BLaER1 (cell line): ENCODE results near the gene PITHD1.
"Not testable (repeated sequence)": the region's sequence is repeated elsewhere in the genome, so short reads cannot be mapped to it uniquely, and the experiment has no call there.

ENCODE experiments used
- H3K27ac ChIP-seq: shearing (Covaris generic); formaldehyde crosslinking; 2 replicates; pipeline ENCODE4 v1.8.1; 2022
- H3K27me3 ChIP-seq: shearing (Covaris generic); formaldehyde crosslinking; 2 replicates; pipeline ENCODE4 v1.8.1; 2022
- H3K36me3 ChIP-seq: shearing (Covaris generic); formaldehyde crosslinking; 2 replicates; pipeline ENCODE4 v1.8.1; 2022
- H3K4me1 ChIP-seq: shearing (Covaris generic); formaldehyde crosslinking; 2 replicates; pipeline ENCODE4 v1.8.1; 2022
- H3K4me2 ChIP-seq: shearing (Covaris generic); formaldehyde crosslinking; 2 replicates; pipeline ENCODE4 v1.8.1; 2022
- H3K4me3 ChIP-seq: shearing (Covaris generic); formaldehyde crosslinking; 2 replicates; pipeline ENCODE4 v1.8.1; 2022
- H3K9ac ChIP-seq: shearing (Covaris generic); formaldehyde crosslinking; 2 replicates; pipeline ENCODE4 v1.8.1; 2022
- H3K9me3 ChIP-seq: shearing (Covaris generic); formaldehyde crosslinking; 2 replicates; pipeline ENCODE4 v1.8.1; 2022
- H4K20me1 ChIP-seq: shearing (Covaris generic); formaldehyde crosslinking; 2 replicates; pipeline ENCODE4 v1.8.1; 2022
- Cebpa-rat ChIP-seq: shearing (Covaris generic); IDR thresholded peaks from 2 replicates; pipeline ENCODE4 v1.8.1; 2022

PITHD1 gene

DNA sequence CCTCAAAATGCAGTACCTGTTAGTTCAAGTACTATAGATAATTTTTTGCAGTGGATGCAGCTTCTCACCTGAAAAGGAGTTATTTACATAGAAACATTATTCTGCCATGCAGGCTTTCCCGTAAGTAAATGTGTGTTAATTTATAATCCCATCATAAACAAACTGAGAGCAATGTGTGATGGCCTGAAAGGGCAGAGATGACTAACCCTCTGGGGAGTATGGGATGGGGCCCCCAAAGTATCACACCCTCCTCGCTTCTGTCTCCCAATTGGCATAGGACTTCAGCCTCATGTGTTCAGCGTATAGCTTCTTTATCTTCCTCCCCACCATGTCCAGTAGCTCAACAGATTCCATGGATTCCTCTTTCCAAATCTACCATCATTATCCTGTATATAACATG lies 39.4 kb downstream of the PITHD1 start:
- TF ChIP-seq Cebpa-rat, result no peak
- no peak overlapping the region for H3K4me2 ChIP-seq
- H3K9ac ChIP-seq, result no peak overlapping the region

DNA sequence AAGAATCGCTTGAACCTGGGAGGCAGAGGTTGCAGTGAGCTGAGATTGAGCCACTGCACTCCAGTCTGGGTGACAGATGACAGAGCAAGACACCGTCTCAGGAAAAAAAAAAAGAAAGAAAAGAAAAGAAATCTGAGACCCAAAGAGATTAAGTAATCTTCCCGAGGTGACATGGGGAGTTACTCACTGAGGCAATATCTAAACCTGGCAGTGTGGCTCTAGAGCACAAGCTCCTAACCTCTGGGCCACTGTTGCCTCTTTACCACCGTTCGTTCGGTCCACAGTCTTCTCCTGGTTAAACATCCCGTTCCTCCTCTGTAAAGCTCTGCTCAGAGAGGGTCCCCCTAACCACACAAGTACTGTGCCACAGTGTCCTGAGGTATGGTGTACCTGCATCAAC lies 45.5 kb downstream of the PITHD1 start:
- peaks cover 25% of the 10 kb centered on the region for H3K4me1 ChIP-seq
- no peak overlapping the region for H3K27ac ChIP-seq
- peaks cover 15% of the 10 kb centered on the region for H3K36me3 ChIP-seq
- peak overlapping the region; percentile 76; the same call in 1 of the 2 replicates for H3K4me2 ChIP-seq
- no peaks in the 10 kb centered on the region for H4K20me1 ChIP-seq
- no peaks in the 10 kb centered on the region for H3K27me3 ChIP-seq
- no peaks in the 10 kb centered on the region for H3K9me3 ChIP-seq
- peak overlapping the region; percentile 99; the same call in 1 of the 2 replicates for H3K9ac ChIP-seq
- TF ChIP-seq Cebpa-rat, result no peak
- no peak overlapping the region for H3K4me3 ChIP-seq

More for the DNA sequence above, 39.4 kb downstream of the PITHD1 start:
- no peak overlapping the region for H3K27ac ChIP-seq
- no peaks in the 10 kb centered on the region for H3K9me3 ChIP-seq
- H3K4me3 ChIP-seq, result no peak overlapping the region
- H4K20me1 ChIP-seq, result no peaks in the 10 kb centered on the region
- H3K27me3 ChIP-seq, result no peaks in the 10 kb centered on the region
- H3K4me1 ChIP-seq, result no peaks in the 10 kb centered on the region
- H3K36me3 ChIP-seq, result peaks cover 76% of the 10 kb centered on the region

DNA sequence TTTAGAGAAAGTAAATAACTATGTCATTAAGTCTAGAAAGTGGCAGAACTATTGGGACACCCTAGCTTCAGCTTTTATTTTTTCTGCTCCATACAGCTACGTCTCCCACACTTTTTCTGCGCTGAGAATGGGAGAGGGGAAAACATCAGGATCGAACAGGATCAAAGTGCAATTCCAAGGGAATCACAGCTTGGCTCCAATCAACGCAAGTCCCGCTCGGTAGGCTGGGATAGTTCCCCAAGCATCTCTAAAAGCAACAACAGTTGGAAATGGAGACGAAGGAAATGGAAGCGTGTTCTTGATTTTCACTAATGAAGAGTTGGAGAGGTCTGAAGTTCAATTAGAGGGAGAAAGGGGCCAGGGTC lies 46.5 kb downstream of the PITHD1 start:
- peak overlapping the region; percentile 76 for H3K4me2 ChIP-seq
- H3K9me3 ChIP-seq, result no peaks in the 10 kb centered on the region
- H3K4me1 ChIP-seq, result peaks cover 25% of the 10 kb centered on the region
- no peaks in the 10 kb centered on the region for H4K20me1 ChIP-seq
- peak overlapping the region; percentile 98 for H3K27ac ChIP-seq
- H3K9ac ChIP-seq, result peak overlapping the region; percentile 99
- peaks cover 8% of the 10 kb centered on the region for H3K36me3 ChIP-seq
- peak overlapping the region; percentile 99 for H3K4me3 ChIP-seq
- no peaks in the 10 kb centered on the region for H3K27me3 ChIP-seq
- no peak for TF ChIP-seq Cebpa-rat

DNA sequence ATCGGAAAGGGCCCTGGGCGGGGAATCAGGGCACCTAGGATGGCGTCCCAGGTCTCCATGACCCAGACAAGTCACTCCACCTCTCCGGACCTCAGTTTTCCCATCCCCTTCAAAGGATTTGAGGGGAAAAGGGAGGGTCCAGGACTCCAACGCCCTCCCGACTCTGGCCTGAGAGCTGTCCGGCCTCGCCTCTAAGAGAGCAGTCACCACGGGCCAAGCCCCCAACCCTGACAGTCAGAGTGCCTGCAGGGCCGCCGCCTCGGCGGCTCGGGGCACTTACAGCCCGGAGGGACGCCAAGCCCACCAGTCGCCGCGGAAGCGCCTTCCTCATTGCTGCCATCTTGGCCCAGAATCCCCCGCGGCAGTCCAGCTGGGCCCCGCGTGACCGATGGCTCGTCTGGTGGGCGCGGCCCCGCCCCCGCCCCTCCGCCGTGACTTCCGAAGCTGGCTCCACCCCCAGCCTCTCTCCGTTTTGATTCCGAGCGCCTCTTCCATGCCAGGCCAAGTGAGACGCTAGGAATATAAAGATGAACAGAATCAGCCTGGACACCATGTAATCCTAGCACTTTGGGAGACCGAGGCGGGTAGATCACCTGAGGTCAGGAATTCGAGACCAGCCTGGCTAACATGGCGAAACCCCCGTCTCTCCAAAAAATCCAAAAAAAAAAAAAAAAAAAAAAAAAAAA lies 47.0 kb downstream of the PITHD1 start, which contains the start of gene HMGCL:
Gene HMGCL, minus strand, starts transcription at position 354 of the 686 bp plus-strand sequence. Its CDS starts 14 bp downstream, at position 340.
- Histone ChIP-seq H3K4me2 (peak within 1 kb of the TSS; percentile 76), H3K9me3 (no peaks in the 10 kb centered on the region), H4K20me1 (no peaks in the 10 kb centered on the region), H3K9ac (peak within 1 kb of the TSS; percentile 99), H3K4me3 (peak within 1 kb of the TSS; percentile 99), H3K4me1 (peaks cover 25% of the 10 kb centered on the region), H3K27me3 (no peaks in the 10 kb centered on the region), H3K36me3 (peaks cover 2% of the 10 kb centered on the region), H3K27ac (peak within 1 kb of the TSS; percentile 98)
- no peak for TF ChIP-seq Cebpa-rat

DNA sequence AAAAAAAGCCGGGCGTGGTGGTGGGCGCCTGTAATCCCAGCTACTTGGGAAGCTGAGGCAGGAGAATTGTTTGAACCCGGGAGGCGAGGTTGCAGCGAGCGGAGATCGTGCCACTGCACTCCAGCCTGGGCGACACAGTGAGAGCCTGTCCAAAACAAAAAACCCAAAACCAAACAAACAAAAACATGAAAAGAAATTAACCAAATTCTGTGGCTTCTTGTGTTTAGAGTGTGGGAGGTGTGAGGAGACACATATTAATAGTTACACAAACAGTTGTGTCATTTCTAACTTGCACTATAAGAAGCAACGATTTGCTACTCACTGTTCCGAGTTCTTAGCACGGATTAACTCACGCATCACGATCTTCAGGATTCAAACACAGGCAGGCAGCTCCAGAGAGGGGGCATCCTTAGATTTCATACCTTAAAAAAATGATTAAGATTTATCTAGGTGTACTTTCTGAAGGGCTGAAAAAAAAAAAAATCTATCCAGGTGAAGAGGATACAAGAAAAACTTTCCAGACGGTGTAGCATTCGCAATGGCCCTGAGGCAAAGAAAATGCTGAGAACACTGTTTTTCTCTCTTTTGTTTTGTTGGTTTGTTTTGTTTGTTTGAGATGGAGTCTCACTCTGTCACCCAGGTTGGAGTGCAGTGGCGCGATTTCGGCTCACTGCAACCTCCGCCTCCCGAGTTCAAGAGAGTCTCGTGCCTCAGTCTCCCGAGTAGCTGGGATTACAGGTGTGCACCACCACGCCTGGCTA lies 47.7 kb downstream of the PITHD1 start:
- Histone ChIP-seq H3K4me3 (peak overlapping the region; percentile 99), H3K27ac (peak overlapping the region; percentile 98), H3K9ac (peak overlapping the region; percentile 99), H3K27me3 (no peaks in the 10 kb centered on the region), H4K20me1 (no peaks in the 10 kb centered on the region), H3K36me3 (no peaks in the 10 kb centered on the region), H3K9me3 (no peaks in the 10 kb centered on the region), H3K4me1 (peaks cover 25% of the 10 kb centered on the region), H3K4me2 (peak overlapping the region; percentile 76)
- no peak for TF ChIP-seq Cebpa-rat

DNA sequence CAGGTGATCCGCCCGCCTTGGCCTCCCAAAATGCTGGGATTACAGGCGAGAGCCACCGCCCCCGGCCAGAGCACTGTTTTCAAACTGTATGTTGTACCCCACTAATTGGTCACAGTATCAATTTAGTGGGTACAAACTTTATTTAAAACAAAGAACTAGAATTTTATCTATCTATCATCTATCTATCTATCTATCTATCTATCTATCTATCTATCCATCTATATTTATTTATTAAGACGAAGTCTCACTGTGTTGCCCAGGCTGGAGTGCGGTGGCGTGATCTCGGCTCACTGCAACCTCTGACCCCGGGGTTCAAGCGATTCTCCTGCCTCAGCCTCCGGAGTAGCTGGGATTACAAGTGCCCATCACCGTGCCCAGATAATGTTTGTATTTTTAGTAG lies 48.4 kb downstream of the PITHD1 start:
- not testable (repeated sequence) for H3K27me3 ChIP-seq, H3K36me3 ChIP-seq, H3K9me3 ChIP-seq, H3K4me3 ChIP-seq, H4K20me1 ChIP-seq, H3K9ac ChIP-seq, H3K27ac ChIP-seq, H3K4me2 ChIP-seq
- H3K4me1 ChIP-seq, result peaks cover 25% of the 10 kb centered on the region

DNA sequence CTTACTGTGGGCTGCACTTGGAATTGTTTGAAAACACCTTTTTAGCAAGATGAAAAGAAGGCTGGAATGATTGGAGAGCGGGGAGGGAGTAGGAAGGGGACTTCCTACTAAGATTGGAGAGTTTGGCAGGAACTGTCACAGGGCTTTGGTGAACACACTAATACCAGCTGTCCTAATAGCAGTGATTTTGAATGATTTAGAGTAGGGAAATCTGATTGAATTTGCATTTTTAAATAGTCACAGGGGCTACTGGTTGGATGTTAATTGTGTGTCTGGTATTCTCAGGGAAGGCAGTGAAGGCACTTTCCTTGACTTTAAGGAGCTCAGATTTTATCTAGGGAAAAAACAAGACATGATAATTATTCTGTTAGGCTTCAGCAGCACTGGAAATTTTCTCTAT lies 49.5 kb downstream of the PITHD1 start:
- no peak overlapping the region for H3K27ac ChIP-seq
- H3K4me3 ChIP-seq, result no peak overlapping the region

DNA sequence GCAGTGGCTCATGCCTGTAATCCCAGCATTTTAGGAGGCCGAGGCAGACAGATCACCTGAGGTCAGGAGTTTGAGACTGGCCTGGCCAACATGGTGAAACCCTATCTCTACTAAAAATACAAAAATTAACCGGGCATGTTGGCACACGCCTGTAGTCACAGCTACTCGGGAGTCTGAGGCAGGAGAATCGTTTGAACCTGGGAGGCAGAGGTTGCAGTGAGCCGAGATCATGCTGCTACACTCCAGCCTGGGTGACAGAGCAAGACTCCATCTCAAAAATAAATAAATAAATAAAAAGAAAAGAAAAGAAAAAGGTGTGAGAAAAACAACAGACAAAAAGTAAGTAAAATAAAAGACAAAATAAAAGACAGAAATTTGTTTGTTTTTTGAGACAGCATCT lies 55.9 kb downstream of the PITHD1 start:
- H3K36me3 ChIP-seq, H3K9me3 ChIP-seq, H4K20me1 ChIP-seq, H3K27me3 ChIP-seq, H3K9ac ChIP-seq, H3K27ac ChIP-seq, H3K4me3 ChIP-seq, H3K4me2 ChIP-seq: not testable (repeated sequence)
- H3K4me1 ChIP-seq, result peaks cover 12% of the 10 kb centered on the region

More for the DNA sequence above, 49.5 kb downstream of the PITHD1 start:
- H3K4me1 ChIP-seq, result peaks cover 25% of the 10 kb centered on the region
- no peaks in the 10 kb centered on the region for H4K20me1 ChIP-seq
- H3K27me3 ChIP-seq, result no peaks in the 10 kb centered on the region
- H3K9me3 ChIP-seq, result no peaks in the 10 kb centered on the region
- H3K4me2 ChIP-seq, result no peak overlapping the region
- no peaks in the 10 kb centered on the region for H3K36me3 ChIP-seq
- no peak for TF ChIP-seq Cebpa-rat
- no peak overlapping the region for H3K9ac ChIP-seq

DNA sequence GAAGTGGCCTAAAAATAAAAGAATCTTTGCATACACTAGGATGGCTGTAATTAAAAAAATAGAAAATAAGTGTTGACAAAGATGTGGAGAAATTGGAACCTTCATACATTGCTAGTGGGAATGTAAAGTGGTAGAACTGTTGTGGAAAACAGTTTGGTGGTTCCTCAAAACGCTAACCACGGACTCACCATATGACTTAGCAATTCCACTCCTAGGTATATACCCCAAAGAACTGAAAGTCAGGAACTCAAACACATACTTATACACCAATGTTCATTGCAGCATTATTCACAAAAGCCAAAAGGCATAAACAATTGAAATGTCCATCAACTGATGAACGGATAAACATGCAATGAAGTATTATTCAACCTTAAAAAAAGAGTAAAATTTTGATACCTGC lies 57.8 kb downstream of the PITHD1 start:
- Histone ChIP-seq H4K20me1 (no peaks in the 10 kb centered on the region), H3K4me1 (peaks cover 12% of the 10 kb centered on the region), H3K36me3 (no peaks in the 10 kb centered on the region), H3K27ac (no peak overlapping the region), H3K27me3 (no peaks in the 10 kb centered on the region), H3K9me3 (no peaks in the 10 kb centered on the region), H3K9ac (no peak overlapping the region), H3K4me2 (no peak overlapping the region), H3K4me3 (no peak overlapping the region)
- TF ChIP-seq Cebpa-rat, result no peak
